HG02973 (cell line): ENCODE data around the gene GGA2.
"Not testable (repeated sequence)": the region's sequence is repeated elsewhere in the genome, so short reads cannot be mapped to it uniquely, and the experiment has no call there.

Experiments
- ATAC-seq: cut with Tn5 transposase; IDR thresholded peaks from one replicate; pipeline ENCODE4 v1.9.1; 2021; ENCODE audit warnings: moderate library complexity; ENCODE audit not compliant: unreplicated experiment

GGA2 gene, protein sequence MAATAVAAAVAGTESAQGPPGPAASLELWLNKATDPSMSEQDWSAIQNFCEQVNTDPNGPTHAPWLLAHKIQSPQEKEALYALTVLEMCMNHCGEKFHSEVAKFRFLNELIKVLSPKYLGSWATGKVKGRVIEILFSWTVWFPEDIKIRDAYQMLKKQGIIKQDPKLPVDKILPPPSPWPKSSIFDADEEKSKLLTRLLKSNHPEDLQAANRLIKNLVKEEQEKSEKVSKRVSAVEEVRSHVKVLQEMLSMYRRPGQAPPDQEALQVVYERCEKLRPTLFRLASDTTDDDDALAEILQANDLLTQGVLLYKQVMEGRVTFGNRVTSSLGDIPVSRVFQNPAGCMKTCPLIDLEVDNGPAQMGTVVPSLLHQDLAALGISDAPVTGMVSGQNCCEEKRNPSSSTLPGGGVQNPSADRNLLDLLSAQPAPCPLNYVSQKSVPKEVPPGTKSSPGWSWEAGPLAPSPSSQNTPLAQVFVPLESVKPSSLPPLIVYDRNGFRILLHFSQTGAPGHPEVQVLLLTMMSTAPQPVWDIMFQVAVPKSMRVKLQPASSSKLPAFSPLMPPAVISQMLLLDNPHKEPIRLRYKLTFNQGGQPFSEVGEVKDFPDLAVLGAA

DNA sequence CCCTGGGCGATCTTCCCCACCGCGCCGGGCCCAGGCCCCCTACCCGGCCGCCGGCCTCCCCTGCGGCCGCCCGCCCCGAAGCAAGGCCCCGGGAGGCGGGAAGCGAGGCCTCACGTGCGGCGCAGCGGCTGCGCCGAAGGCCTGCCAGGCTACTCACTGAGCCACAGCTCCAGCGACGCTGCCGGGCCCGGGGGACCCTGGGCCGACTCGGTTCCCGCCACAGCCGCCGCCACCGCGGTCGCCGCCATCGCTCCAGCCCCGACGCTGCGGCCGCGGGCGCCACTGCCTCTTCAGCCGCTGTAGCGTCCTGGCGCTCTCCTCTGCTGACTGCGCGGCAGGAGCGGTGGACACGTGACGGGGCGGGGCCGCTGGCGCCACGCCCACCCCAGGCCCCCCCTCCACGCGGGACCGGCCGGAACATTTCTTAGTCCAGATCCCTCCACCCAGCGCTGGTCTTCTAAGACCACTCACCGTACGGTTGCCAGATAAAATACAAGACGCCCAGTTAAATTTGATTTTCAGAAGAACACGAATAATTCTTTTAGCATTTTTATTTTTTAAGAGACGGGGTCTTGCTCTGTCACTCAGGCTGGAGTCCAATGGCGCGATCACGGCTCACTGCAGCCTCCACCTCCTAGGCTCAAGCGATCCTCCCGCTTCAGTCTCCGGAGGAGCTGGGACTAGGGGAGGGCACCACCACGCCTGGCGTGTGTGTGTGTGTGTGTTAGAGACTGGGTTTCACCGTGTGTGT, at the start of gene GGA2:
Gene GGA2, minus strand, starts transcription at position 331 of the 751 bp plus-strand sequence. Its CDS starts 83 bp downstream, at position 248.
- peak; percentile 58 for ATAC-seq

DNA sequence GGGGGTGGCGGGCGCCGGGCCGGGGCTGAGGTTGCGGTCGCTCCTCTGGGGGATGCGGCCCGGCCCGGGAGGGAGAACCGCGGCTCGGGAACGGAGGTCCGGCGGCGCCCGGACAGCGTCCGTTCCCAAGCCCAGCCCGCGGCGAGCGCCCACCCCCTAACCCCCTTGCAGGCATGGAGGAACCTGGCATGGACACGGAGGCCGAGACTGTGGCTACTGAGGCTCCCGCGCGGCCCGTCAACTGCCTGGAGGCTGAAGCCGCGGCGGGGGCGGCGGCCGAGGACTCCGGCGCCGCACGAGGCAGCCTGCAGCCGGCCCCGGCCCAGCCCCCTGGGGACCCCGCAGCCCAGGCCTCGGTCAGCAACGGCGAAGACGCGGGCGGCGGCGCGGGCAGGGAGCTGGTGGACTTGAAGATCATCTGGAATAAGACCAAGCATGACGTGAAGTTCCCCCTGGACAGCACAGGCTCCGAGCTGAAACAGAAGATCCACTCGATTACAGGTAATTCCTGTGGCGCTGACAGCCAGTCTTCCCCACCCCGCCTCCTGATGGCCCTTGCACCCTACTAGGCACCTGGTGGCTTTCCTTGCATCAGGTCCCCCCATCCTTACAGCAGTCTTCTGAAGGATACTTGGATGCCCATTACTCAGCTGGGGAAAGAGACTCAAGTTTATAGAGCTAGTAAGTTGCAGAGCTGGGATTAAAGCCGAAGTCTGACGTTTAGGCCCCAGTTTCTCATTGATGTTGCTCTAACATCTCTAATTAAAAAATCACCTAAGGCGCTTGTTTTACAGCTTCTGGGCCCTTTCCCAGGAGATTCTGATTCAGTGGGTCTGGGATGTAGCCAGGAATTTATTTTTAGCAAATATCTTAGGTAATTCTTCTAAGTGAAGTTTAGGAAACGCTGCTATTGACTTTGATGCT, 47.7 kb upstream of the GGA2 start:
- ATAC-seq = peak; percentile 5

DNA sequence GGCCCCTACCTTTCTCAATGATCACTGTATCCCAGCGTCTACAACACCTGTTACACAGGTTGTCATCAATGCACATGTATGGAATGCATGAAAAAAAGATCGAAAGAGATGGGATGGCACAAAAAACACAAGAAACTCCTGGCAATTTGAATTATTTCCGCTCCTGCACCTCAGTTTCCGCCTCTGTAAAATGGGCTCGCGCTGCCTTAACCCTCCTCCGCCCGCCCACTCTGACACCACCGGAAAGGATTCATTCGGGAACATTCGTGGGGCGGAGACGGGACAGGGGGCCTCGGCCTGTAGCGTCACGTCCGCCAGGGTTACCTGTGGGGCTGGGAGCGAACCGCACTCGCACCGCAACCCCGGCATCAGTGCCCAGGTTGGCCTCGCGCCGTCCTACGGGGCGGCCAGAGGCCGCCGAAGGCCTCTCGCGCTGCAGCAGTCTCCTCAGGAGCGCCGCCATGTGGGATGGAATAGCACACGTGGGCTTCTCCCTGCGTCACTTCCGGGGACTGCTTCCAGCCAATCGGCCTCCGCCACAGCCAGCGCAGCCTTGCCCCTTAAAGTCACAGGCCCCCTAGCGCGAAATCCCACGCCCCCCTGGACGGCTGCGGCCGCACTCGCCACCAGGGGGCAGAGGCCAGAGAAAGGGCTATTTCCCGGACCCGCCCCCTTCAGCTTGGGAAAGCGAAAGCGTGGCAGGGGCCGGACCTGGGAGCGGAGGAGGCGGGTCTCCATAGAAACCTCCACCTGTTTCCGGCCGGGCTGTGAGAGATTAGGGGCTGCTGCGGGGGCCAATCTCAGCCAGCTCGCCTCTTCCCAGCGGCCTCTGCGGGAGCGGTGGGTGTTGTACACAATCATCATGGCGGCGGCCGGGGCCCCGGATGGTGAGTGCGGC, 46.8 kb upstream of the GGA2 start, which contains the start of the genes EARS2 and UBFD1:
Gene EARS2, minus strand, starts transcription at position 470 of the 898 bp plus-strand sequence. Its CDS starts 7 bp downstream, at position 463.
Gene UBFD1, plus strand, starts transcription at position 847 of the 898 bp plus-strand sequence. Its CDS starts 16 bp downstream, at position 863.
- ATAC-seq = peak; percentile 85

DNA sequence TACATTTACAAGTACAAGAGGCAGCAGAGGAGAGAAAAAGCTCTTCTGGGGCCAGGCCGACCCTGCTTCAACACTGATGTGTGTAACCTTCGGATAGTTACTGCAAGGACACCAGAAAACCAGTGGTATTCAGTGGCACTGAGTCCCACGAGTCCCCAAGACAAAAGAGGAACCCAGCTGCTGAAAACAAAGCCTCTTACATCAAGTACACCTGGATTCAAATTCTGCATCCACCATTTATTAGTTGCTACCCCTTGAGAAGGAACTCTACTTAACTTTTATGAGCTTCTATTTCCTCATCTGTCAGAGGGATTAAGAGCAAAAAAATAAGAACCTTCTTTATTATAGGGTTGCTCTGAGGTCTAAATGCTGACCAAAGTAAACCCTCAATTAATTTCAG, 44.2 kb upstream of the GGA2 start:
- ATAC-seq = no peak

DNA sequence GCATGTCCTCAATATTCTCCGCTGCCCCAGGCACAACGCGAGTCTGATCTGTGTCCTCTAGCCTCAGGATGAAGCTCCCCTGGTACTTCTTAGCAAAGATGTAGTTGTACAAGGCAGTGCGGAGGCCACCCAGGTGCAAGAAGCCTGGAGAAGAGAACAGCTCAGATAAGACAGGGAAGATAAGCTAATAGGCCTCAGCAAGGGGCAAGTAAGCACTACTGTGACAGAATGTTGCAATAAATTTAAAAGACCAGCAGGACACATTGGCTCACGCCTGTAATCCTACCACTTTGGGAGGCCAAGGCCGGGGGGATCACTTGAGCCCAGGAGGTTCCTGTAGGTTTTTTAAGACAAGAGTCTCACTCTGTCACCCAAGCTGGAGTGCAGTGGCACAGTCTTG, 41.9 kb upstream of the GGA2 start:
- no peak for ATAC-seq

DNA sequence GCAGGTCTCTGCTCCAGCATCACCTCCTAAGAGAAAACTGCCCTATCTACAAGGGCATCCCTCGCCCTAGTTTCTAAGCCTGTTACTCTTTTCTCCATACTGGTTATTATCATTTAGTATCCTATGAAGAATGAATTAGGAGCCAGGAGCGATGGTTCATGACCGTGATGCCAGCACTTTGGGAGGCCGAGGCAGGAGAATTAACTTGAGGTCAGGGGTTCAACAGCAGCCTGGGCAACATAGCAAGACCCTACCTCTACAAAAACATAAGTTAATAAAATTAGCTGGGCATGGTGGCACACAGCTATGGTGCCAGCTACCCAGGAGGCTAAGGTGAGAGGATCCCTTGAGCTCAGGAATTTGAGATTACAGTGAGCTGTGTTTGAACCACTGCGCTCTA, 39.6 kb upstream of the GGA2 start:
- no peak for ATAC-seq

DNA sequence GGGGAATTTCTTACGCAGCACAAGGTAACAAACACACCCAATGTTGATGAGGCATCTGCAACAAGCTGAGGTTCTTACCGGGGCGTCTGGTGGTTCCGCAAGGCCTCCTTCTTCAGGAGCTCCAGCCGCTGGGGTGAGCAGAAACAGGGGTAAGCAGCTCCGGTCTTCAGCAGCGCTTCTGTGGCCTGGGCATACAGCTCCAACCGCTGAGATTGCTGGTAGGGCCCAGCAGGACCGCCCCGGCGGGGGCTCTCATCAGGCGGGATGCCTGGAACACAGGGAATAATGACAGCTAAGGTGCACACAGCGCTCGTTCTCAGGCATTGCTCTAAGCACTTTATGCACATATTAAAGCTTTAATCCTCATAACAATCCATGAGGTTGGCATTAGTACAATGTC, 34.1 kb upstream of the GGA2 start:
- no peak for ATAC-seq

DNA sequence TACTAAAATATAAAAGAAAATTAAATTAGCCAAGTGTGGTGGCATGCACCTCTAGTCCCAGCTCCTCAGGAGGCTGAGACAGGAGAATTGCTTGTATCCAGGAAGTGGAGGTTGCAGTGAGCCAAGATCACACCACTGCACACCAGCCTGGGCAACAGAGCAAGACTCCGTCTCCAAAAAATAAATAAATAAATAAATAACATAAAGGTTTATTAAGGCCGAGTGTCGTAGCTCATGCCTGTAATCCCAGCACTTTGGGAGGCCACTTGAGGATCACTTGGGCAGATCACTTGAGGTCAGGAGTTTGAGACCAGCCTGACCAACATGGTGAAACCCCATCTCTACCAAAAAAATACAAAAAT, 30.5 kb upstream of the GGA2 start:
- ATAC-seq = not testable (repeated sequence)

DNA sequence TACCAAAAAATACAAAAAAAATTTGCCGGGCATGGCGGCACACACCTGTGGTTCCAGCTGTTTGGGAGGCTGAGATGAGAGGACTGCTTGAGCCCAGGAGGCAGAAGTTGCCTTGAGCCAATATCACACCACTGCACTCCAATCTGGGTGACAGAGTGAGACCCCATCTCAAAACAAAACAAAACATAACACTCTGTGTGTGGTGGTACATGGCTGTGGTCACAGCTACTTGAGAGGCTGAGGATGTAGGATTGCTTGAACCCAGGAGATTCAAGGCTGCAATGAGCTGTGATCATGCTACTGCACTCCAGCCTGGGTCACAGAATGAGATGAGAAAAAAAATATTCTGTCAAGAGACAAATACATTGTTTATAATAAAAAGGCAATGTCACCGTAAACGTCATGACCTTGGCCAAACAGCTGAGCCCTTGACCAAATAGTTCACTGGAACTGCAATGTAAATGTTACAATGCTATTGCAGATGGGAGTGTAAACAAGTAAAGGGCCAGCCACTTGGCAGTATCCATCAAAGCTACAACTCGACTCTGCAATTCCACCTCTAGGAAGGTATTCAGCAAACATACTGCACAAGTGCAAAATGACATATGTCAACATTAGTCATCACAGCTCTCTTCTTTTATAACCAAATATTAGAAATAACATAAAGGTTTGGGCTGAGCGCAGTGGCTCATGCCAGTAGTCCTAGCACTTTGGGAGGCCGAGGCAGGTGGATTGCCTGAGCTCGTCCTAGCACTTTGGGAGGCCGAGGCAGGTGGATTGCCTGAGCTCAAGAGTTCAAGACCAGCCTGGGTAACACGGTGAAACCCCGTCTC, 29.9 kb upstream of the GGA2 start:
- ATAC-seq = no peak

DNA sequence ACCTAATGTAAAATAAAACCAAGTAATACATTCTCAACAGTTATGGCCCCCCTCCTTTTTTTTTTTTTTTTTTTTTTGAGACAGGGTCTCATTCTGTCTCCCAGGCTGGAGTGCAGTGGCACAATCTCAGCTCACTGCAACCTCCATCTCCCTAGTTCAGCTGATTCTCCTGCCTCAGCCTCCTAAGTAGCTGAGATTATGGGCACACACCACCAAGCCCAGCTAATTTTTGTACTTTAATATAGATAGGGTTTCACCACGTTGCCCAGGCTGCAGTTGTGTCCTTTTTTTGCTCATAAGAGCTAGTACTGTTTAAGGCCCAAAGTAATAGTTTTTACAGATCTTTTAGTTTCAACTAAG, 28.6 kb upstream of the GGA2 start:
- no peak for ATAC-seq

DNA sequence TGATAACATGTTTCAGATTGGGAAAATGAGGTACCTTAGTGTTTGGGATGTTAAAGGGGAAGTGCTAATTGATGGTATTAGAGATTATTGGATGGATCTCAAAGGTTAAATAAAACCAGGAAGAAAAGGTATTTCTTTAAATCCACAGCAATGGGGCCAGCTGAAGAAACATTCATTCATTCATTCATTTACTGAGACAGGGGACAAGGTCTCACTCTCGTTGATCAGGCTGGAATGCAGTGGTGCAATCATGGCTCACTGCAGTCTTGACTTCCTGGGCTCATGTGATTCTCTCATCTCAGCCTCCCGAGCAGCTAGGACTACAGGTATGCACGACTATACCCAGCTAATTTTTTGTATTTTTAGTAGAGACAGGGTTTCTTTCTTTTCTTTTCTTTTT, 27.1 kb upstream of the GGA2 start:
- ATAC-seq = no peak

DNA sequence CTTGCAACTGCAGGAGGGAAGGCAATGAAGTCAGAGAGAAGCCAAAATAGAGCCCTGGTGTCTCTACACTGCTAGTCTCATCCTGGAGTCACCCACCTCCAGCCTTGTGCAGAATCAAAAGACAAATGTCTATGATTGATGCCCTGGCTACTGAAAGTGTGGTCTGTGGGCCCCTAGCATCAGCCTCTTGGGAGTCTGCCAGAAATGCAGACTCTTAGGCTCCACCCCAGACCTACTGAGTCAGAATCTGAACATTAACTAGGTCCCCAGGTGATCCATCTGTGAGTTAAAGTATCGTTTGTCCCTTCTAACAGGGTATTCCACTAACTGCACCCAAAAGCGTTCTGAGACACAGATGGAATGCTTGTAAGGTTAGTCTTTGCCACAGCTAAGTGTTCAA, 25.6 kb upstream of the GGA2 start:
- no peak for ATAC-seq

DNA sequence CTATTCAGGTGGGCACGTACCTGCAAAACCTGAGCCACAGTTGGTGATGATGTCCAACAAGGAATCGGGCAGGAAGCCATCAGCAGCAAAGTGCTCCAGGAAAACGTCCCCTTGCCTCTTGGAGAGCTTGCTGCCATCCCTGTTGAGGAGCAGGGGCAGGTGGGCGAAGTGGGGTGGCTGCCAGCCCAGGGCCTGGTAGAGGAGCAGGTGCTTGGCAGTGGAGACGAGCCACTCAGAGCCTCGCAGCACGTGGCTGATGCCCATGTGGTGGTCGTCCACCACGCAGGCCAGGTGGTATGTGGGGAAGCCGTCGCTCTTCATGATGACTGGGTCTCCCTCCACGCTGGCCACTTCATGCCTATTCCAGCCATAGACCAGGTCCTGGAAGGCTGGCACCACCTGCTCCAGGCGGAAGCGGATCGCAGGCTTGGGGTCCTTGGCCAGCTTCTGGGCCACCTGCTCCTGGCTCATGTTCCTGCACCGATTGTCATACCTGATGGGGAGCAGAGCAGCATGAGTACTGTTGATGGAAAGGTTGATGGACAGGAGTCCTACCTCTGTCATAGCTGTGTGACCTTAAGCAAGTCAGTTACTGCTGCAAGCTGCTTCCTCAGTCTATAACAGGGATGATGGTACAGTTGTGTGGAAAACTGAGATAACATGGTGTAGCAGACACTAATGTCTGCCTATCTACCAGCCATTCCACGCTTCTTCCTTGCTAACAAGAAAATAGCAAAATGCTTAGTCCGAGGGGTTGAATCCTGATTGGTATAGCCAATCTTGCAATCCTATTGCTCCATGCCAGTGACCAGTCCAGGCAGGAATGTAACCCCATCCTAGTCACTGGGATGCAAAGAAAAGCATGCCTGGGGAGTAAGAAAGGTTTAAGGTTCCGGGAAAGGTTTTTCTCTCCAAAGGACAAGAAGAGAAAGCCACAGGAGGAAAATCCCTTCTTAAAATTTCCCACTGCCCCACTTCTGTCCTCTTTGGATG, 24.9 kb upstream of the GGA2 start:
- ATAC-seq = no peak

DNA sequence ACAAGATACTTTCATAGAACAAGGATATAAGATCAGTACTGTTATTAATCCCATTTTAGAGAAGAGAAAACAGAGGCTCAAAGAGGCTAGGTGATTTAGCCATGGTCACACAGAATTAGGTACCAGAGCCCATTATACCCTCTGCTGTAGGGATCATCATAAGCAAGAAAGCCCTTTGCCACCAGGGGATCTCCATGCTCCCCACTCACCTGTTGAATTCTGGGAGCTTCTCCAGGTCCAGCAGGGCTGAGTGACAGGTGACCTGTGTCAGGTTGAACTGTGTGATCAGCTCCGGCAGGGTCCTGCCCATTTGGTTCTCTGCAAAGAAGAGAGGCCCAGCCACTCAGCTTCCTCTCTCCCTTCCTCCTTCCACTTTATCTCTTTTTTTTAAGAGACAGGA, 22.2 kb upstream of the GGA2 start:
- no peak for ATAC-seq

DNA sequence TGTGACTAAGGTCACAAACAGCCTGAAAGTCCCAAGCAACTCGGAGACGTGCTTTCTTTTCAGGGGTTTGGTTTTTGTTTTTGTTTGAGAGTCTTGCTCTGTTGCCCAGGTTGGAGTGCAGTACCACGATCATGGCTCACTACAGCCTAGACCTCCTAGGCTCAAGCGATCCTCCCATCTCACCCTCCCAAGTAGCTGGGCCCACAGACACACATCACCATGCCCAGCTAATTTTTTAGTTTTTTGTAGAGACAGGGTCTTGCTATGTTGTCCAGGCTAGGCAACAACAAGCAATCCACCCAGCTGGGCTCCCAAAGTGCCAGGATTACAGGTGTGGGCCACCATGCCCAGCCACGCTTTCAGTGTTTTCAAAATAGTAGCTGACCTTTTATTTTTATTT, 19.8 kb upstream of the GGA2 start:
- no peak for ATAC-seq

DNA sequence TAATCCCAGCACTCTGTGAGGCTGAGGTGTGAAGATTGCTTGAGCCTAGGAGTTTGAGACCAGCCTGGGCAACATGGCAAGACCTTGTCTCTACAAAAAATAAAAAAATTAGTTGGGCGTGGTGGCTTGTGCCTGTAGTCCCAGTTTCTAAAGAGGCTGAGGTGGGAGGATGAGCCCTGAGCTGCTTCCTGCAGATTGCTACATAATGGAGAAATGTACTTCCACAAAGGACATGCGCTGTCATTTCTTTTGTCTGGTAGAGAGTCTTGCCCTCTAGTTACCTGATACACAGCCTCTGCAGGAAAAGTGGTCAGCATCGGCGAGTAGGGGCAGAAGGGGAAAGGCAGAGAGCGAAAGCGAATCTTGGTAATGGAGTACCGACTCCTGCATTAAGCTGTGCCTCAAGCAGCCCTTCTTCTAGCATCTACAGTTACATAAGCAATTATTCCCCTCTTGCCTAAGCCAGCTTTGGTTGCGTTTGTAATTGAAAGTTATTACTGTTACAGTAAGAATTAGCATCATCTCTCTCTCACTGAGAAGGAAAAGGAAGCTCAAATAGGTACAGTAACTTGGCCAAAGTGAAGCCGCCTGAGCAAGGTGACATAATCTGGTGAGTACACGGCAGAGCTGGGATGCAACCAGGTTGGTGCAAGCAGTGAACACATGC, 18.5 kb upstream of the GGA2 start:
- ATAC-seq = no peak
